PC-9 (cell line): ENCODE measurements around the gene ITK. TPM values are rescaled to one million over a fixed set of nuclear protein-coding genes. Genes with fewer than 3 reads are reported as not detected.
"Not testable (repeated sequence)": the region's sequence is repeated elsewhere in the genome, so short reads cannot be mapped to it uniquely, and the experiment has no call there.

Source experiments
- BruUV-seq: library from RNA; stranded (reverse); fragments of 400-500 nt; replicated peaks from 2 replicates; lab custom pipeline; 2021; lab: Mats Ljungman, UMichigan
- CTCF ChIA-PET: fragments of 300-600 bp; sonication (Branson Sonifier 250); formaldehyde crosslinking; loops from one replicate; lab custom pipeline; 2022; ENCODE audit warnings: antibody characterized with exemption; lab: Charles Lee
- POLR2A ChIA-PET: fragments of 300-600 bp; sonication (Branson Sonifier 250); formaldehyde crosslinking; loops from one replicate; lab custom pipeline; 2022; ENCODE audit warnings: antibody characterized with exemption; ENCODE audit not compliant: unreplicated experiment; lab: Charles Lee
- DNase-seq, 2 experiments: peaks; one replicate each; pipeline versions ENCODE4 v3.0.0 to v3.0.0-alpha.2; 2015 to 2022; ENCODE audit warnings: mixed read lengths in 1 of 2
- H2AFZ ChIP-seq: fragments of 200-600 bp; sonication (generic); 2 replicates; pipeline ENCODE4 v1.8.1; 2017; ENCODE audit warnings: antibody characterized with exemption
- H3F3A ChIP-seq: fragments of 200-600 bp; sonication (generic); 2 replicates; pipeline ENCODE4 v1.8.1; 2017; ENCODE audit warnings: antibody characterized with exemption, mild to moderate bottlenecking, low read depth; ENCODE audit not compliant: insufficient read depth
- H3K27ac ChIP-seq: fragments of 200-600 bp; sonication (generic); 2 replicates; pipeline ENCODE4 v1.6.1; 2016; ENCODE audit warnings: mixed run types
- H3K27me3 ChIP-seq: fragments of 200-600 bp; sonication (generic); 2 replicates; pipeline ENCODE4 v1.6.1; 2016; ENCODE audit warnings: low read depth, mixed run types; ENCODE audit not compliant: insufficient read depth
- H3K36me3 ChIP-seq: fragments of 200-600 bp; sonication (generic); 2 replicates; pipeline ENCODE4 v1.6.1; 2016; ENCODE audit warnings: low read depth, mixed run types
- H3K4me1 ChIP-seq: fragments of 200-600 bp; sonication (generic); replicated peaks from 2 replicates; pipeline ENCODE4 v1.6.1; 2016; ENCODE audit warnings: mixed run types; ENCODE audit not compliant: insufficient read depth
- H3K4me2 ChIP-seq: fragments of 200-600 bp; sonication (generic); 2 replicates; pipeline ENCODE4 v1.6.1; 2017; ENCODE audit warnings: mixed run types
- H3K4me3 ChIP-seq: fragments of 200-600 bp; sonication (generic); 2 replicates; pipeline ENCODE4 v1.6.1; 2016; ENCODE audit warnings: mixed run types
- H3K79me2 ChIP-seq: fragments of 200-600 bp; sonication (generic); 2 replicates; pipeline ENCODE4 v1.6.1; 2017; ENCODE audit warnings: low read depth, mixed run types
- H3K9me2 ChIP-seq: fragments of 200-600 bp; sonication (generic); 2 replicates; pipeline ENCODE4 v1.8.1; 2017; ENCODE audit warnings: mild to moderate bottlenecking; ENCODE audit not compliant: insufficient read depth
- H3K9me3 ChIP-seq: fragments of 200-600 bp; sonication (generic); 2 replicates; pipeline ENCODE4 v1.8.1; 2016; ENCODE audit warnings: low read depth; ENCODE audit not compliant: insufficient read depth
- H4K20me1 ChIP-seq: fragments of 200-600 bp; sonication (generic); 2 replicates; pipeline ENCODE4 v1.8.1; 2017; ENCODE audit not compliant: insufficient read depth
- EZH2 ChIP-seq: fragments of 200-600 bp; sonication (generic); IDR thresholded peaks from 2 replicates; pipeline ENCODE4 v1.8.0; 2017; ENCODE audit warnings: antibody characterized with exemption, low read depth
- intact Hi-C: fragments of 100-400 bp; cut with micrococcal nuclease; formaldehyde crosslinking; loops from one replicate; pipeline ENCODE4 v1.10.0; 2022; ENCODE audit not compliant: unreplicated experiment
- total RNA-seq: library from RNA; stranded (reverse); gene quantifications from 2 replicates; pipeline ENCODE4 v1.2.3, GENCODE V29; 2021
- TF ChIP-seq, protein P1 (sequence below): fragments of 200-600 bp; sonication (generic); conservative IDR thresholded peaks from 2 replicates; pipeline ENCODE4 v1.6.1; 2017; ENCODE audit warnings: mixed run types, antibody characterized with exemption, mild to moderate bottlenecking, moderate library complexity

The ITK gene
- total RNA-seq, 1 experiment from 2014 or later: not detected

DNA sequence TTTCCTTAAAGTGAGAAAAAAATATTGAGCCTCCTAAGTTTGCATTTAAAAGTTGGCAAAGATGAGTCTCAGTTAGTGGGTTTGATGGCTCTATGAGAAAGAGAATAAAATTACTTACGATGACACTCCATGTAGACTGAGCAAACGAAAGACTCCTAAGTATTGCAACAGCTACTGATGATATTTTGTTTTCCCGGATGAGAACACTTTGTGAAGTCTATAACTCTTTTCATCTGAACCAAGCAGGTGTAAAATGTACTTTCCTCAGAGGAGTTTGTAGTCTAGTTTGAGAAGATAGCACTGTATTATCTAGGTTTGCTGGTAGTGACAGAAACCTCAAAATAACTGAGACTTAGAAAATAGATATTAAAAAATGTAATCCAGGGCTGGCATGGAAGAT is 1.7 kb upstream of the ITK start:
- intact Hi-C loops: no loop called here
- H3F3A ChIP-seq: no peaks in the 10 kb centered on the region
- no TSS peak for BruUV-seq
- TF ChIP-seq, protein P1, sequence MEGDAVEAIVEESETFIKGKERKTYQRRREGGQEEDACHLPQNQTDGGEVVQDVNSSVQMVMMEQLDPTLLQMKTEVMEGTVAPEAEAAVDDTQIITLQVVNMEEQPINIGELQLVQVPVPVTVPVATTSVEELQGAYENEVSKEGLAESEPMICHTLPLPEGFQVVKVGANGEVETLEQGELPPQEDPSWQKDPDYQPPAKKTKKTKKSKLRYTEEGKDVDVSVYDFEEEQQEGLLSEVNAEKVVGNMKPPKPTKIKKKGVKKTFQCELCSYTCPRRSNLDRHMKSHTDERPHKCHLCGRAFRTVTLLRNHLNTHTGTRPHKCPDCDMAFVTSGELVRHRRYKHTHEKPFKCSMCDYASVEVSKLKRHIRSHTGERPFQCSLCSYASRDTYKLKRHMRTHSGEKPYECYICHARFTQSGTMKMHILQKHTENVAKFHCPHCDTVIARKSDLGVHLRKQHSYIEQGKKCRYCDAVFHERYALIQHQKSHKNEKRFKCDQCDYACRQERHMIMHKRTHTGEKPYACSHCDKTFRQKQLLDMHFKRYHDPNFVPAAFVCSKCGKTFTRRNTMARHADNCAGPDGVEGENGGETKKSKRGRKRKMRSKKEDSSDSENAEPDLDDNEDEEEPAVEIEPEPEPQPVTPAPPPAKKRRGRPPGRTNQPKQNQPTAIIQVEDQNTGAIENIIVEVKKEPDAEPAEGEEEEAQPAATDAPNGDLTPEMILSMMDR: no peak
- no peak for TF ChIP-seq EZH2
- H3K9me2 ChIP-seq: no peaks in the 10 kb centered on the region
- H3K36me3 ChIP-seq: no peaks in the 10 kb centered on the region
- ChIA-PET CTCF (no interaction called here), POLR2A (no interaction called here)
- H3K4me1 ChIP-seq: no peaks in the 10 kb centered on the region
- no peaks in the 10 kb centered on the region for H3K9me3 ChIP-seq
- DNase-seq: no peak
- H3K4me2 ChIP-seq: no peak overlapping the region
- no peaks in the 10 kb centered on the region for H4K20me1 ChIP-seq
- no peaks in the 10 kb centered on the region for H3K79me2 ChIP-seq
- no peak overlapping the region for H2AFZ ChIP-seq
- H3K27me3 ChIP-seq: peaks cover 64% of the 10 kb centered on the region
- H3K4me3 ChIP-seq: no peak overlapping the region
- H3K27ac ChIP-seq: no peak overlapping the region

DNA sequence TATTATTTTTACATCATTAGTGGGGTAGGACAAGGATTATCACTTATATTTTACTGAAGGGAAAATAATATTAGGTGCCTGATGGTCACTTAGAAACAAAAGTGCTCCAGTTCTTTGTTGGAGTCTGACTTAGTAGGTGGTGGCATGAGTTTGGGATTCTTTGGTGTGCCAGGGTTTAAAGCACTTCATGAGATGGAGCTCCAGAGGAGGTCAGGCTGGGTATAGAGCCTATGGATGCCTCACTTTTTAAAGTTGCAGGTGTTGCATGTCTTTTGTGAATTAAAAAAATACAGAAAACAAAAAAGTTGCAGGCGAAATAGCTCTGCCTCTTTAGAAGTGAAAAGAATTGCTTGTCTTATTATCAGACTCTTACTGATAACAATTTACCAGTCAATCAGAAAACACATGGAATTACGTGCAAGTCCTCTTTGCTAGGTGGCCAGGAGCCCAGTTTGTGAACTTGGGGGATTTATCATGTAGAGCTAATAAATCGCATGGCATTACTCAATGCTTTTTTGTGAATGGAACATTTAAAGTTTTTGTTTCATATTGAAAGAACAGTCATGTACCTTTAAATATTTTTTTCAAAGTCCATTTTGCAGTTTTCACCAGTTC is 1.6 kb downstream of the ITK start:
- no TSS peak for BruUV-seq
- intact Hi-C loops: no loop called here
- CTCF ChIA-PET: interaction anchor here (0.5 kb wide), 1 partner anchor 34 kb away, joined by 6 read pairs; no protein-coding TSS in a partner anchor
- no peaks in the 10 kb centered on the region for H3K79me2 ChIP-seq
- H2AFZ ChIP-seq: no peak overlapping the region
- H3K9me2 ChIP-seq: no peaks in the 10 kb centered on the region
- POLR2A ChIA-PET: no interaction called here
- H3K27me3 ChIP-seq: peaks cover 58% of the 10 kb centered on the region; the same call in 1 of the 2 replicates
- H3K4me3 ChIP-seq: no peak overlapping the region
- no peak for DNase-seq
- TF ChIP-seq, protein P1: no peak
- TF ChIP-seq EZH2: no peak
- no peaks in the 10 kb centered on the region for H4K20me1 ChIP-seq
- no peaks in the 10 kb centered on the region for H3K36me3 ChIP-seq
- H3F3A ChIP-seq: no peaks in the 10 kb centered on the region
- no peak overlapping the region for H3K27ac ChIP-seq
- H3K4me2 ChIP-seq: no peak overlapping the region
- no peaks in the 10 kb centered on the region for H3K9me3 ChIP-seq
- H3K4me1 ChIP-seq: no peaks in the 10 kb centered on the region

DNA sequence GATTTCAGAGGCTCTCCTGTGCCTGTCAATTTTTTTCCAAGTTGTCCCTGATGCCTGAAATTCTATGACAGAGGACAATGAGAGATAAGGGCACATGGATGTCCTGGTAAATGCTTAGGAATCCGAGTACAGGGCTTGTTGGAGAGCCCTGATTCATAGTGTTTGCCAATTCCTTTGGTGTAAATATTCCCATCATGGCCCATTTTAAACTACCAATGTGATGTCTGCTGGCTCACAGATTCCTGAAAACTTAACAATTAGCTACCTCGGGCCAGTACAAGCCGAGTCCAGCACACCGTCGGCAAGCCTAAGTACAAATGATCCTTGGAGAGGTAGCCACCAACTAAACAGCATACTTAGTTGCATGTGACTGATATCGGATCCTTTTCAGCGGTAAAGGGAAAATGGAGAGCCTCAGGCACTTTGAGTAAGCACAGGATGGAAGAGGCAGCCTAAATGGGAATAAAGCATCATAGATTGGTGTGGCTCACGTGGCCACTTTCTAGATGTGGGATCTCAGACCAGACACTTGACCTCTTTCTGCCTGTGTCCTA is 3.6 kb downstream of the ITK start:
- ChIA-PET CTCF (no interaction called here), POLR2A (no interaction called here)
- Histone ChIP-seq H2AFZ (no peak overlapping the region), H4K20me1 (no peaks in the 10 kb centered on the region), H3K27me3 (peaks cover 56% of the 10 kb centered on the region), H3K36me3 (no peaks in the 10 kb centered on the region), H3K27ac (no peak overlapping the region), H3K9me3 (no peaks in the 10 kb centered on the region), H3F3A (no peaks in the 10 kb centered on the region), H3K4me1 (no peaks in the 10 kb centered on the region), H3K4me2 (no peak overlapping the region), H3K79me2 (no peaks in the 10 kb centered on the region), H3K4me3 (no peak overlapping the region), H3K9me2 (no peaks in the 10 kb centered on the region)
- TF ChIP-seq EZH2: no peak
- TF ChIP-seq, protein P1: no peak
- intact Hi-C loops: no loop called here
- no peak for DNase-seq
- no TSS peak for BruUV-seq

DNA sequence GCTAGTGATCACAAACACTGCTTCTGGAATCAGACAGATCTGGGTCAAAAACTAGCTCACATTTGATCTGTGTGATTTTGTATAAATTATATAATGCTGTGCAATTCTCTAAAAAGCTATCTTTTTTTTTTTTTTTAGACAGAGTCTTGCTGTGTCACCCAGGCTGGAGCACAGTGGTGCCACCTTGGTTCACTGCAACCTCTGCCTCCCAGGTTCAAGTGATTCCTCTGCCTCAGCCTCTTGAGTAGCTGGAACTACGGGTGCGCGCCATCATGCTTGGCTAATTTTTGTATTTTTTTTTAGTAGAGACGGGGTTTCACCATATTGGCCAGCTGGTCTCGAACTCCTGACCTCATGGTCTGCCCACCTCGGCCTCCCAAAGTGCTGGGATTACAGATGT is 4.5 kb downstream of the ITK start:
- BruUV-seq, H4K20me1 ChIP-seq, POLR2A ChIA-PET, H3K27ac ChIP-seq, CTCF ChIA-PET, H3F3A ChIP-seq, H3K36me3 ChIP-seq, H3K9me3 ChIP-seq, H2AFZ ChIP-seq, H3K79me2 ChIP-seq, H3K9me2 ChIP-seq, intact Hi-C loops, H3K4me3 ChIP-seq, DNase-seq, H3K4me1 ChIP-seq, H3K4me2 ChIP-seq: not testable (repeated sequence)
- peaks cover 58% of the 10 kb centered on the region for H3K27me3 ChIP-seq
